Measurements from ENCODE around the gene ITPR1. TPM values are rescaled to one million over a fixed set of nuclear protein-coding genes. Genes with fewer than 3 reads are reported as not detected.

Gene ITPR1
- total RNA-seq, 2 donors from 2014 or later = 5.9 TPM

DNA sequence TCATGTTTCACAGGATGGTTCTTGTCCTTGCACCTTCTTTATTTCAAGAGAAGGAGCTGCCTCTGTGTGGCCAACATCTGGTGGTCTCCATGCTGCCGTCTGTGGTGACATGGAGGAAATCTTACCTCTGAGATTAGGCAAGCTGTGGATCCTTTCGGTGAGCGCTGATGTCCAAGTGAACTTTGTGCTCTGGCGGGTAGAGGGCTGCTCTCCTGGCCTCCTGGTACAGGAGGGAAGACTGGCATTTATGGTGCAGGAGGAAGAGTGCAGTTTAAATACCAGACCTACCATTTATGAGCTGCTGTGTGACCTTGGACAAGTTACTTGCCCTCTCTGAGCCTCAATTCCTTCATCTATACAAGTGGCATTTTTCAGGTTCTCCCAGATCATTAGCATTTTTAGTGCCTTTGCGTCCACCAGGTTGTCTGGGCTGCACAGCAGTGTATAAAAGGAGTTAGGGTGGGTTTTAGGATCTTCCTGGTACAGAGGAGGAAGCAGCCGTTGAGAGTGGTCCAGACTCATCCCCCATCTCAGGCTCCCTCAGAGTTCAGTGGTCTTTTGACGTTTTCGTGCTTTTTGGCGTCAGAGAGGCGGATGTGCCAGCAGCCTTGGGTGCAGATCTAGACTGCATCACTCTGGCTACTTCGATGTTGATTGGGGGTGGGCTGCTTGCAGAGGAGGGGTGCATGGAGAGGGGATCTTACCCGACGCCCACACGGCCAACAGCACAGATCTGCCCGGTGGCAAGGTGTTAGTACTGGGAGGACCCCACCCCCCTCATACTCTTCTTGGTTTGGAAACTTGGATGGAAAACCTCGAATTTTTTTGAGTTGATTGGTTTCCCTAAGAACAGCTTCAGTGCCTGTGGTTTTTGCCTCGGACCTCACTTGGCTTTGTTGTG, 162.2 kb downstream of the ITPR1 start:
- Mint-ChIP-seq H3K27me3 (ENCODE audit: insufficient read depth) (no peaks in the 10 kb centered on the region), H3K36me3 (ENCODE audit: low read depth) (no peaks in the 10 kb centered on the region), H3K4me1 (no peaks in the 10 kb centered on the region), H3K27ac (no peak overlapping the region), H3K4me3 (no peak overlapping the region), H3K9me3 (no peaks in the 10 kb centered on the region)
- Histone ChIP-seq H3K9ac (ENCODE audit: extremely low read depth, low read length, poor library complexity, severe bottlenecking) (no peak overlapping the region), H3K27me3 (ENCODE audit: control insufficient read depth, insufficient read depth, low read length, poor library complexity, severe bottlenecking) (no peaks in the 10 kb centered on the region), H3K4me3 (ENCODE audit: low read length) (no peak overlapping the region), H3K4me1 (ENCODE audit: control insufficient read depth, insufficient read depth, low read length) (peaks cover 3% of the 10 kb centered on the region), H3K27ac (ENCODE audit: low read depth, low read length) (no peak overlapping the region), H3K36me3 (ENCODE audit: control insufficient read depth, insufficient read depth, low read length) (no peaks in the 10 kb centered on the region), H3K9me3 (ENCODE audit: control insufficient read depth, low read length) (no peaks in the 10 kb centered on the region)
- no peak for DNase-seq
- TF ChIP-seq, protein P1, sequence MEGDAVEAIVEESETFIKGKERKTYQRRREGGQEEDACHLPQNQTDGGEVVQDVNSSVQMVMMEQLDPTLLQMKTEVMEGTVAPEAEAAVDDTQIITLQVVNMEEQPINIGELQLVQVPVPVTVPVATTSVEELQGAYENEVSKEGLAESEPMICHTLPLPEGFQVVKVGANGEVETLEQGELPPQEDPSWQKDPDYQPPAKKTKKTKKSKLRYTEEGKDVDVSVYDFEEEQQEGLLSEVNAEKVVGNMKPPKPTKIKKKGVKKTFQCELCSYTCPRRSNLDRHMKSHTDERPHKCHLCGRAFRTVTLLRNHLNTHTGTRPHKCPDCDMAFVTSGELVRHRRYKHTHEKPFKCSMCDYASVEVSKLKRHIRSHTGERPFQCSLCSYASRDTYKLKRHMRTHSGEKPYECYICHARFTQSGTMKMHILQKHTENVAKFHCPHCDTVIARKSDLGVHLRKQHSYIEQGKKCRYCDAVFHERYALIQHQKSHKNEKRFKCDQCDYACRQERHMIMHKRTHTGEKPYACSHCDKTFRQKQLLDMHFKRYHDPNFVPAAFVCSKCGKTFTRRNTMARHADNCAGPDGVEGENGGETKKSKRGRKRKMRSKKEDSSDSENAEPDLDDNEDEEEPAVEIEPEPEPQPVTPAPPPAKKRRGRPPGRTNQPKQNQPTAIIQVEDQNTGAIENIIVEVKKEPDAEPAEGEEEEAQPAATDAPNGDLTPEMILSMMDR (conservative IDR thresholded peaks at IDR 0.05) = no peak
- WGBS, 2 experiments (ENCODE audit: insufficient coverage in 1 of 2, insufficient read length in 1 of 2) = 81 to 89% methylated on average over 7 to 17 of the region's 17 CpGs

- no peaks in the 10 kb centered on the region for H3K9me3 Mint-ChIP-seq
- Histone ChIP-seq H3K27ac (ENCODE audit: low read depth, low read length) (no peak overlapping the region), H3K4me1 (ENCODE audit: control insufficient read depth, insufficient read depth, low read length) (peaks cover 3% of the 10 kb centered on the region), H3K9me3 (ENCODE audit: control insufficient read depth, low read length) (no peaks in the 10 kb centered on the region), H3K9ac (ENCODE audit: extremely low read depth, low read length, poor library complexity, severe bottlenecking) (no peak overlapping the region), H3K4me3 (ENCODE audit: low read length) (no peak overlapping the region), H3K36me3 (ENCODE audit: control insufficient read depth, insufficient read depth, low read length) (no peaks in the 10 kb centered on the region), H3K27me3 (ENCODE audit: control insufficient read depth, insufficient read depth, low read length, poor library complexity, severe bottlenecking) (no peaks in the 10 kb centered on the region)
- no peaks in the 10 kb centered on the region for H3K27me3 Mint-ChIP-seq (ENCODE audit: insufficient read depth)
- no peak overlapping the region for H3K27ac Mint-ChIP-seq
- H3K4me3 Mint-ChIP-seq = no peak overlapping the region
- no peaks in the 10 kb centered on the region for H3K36me3 Mint-ChIP-seq (ENCODE audit: low read depth)
- peak; percentile 91 for DNase-seq
- 28 to 42% methylated on average over 2 to 6 of the region's 6 CpGs for WGBS, 2 experiments (ENCODE audit: insufficient coverage in 1 of 2, insufficient read length in 1 of 2)
- TF ChIP-seq, protein P1 (conservative IDR thresholded peaks at IDR 0.05) = peak; percentile 94
- H3K4me1 Mint-ChIP-seq = no peaks in the 10 kb centered on the region
These were observed 162.9 kb downstream of the ITPR1 start for GRCh38 chr3:4656059-4656458.

- Histone ChIP-seq H3K4me1 (ENCODE audit: control insufficient read depth, insufficient read depth, low read length) (peaks cover 3% of the 10 kb centered on the region), H3K9me3 (ENCODE audit: control insufficient read depth, low read length) (no peaks in the 10 kb centered on the region), H3K4me3 (ENCODE audit: low read length) (no peak overlapping the region), H3K27ac (ENCODE audit: low read depth, low read length) (no peak overlapping the region), H3K9ac (ENCODE audit: extremely low read depth, low read length, poor library complexity, severe bottlenecking) (no peak overlapping the region), H3K36me3 (ENCODE audit: control insufficient read depth, insufficient read depth, low read length) (no peaks in the 10 kb centered on the region), H3K27me3 (ENCODE audit: control insufficient read depth, insufficient read depth, low read length, poor library complexity, severe bottlenecking) (no peaks in the 10 kb centered on the region)
- no peak overlapping the region for H3K4me3 Mint-ChIP-seq
- no peak for DNase-seq
- TF ChIP-seq, protein P1 (conservative IDR thresholded peaks at IDR 0.05) = no peak
- H3K36me3 Mint-ChIP-seq (ENCODE audit: low read depth) = no peaks in the 10 kb centered on the region
- H3K9me3 Mint-ChIP-seq = no peaks in the 10 kb centered on the region
- H3K27ac Mint-ChIP-seq = no peak overlapping the region
- peaks cover 1% of the 10 kb centered on the region for H3K4me1 Mint-ChIP-seq
- H3K27me3 Mint-ChIP-seq (ENCODE audit: insufficient read depth) = no peaks in the 10 kb centered on the region
- 91 to 92% methylated on average over 9 to 13 of the region's 13 CpGs for WGBS, 2 experiments (ENCODE audit: insufficient coverage in 1 of 2, insufficient read length in 1 of 2)
These were observed 163.6 kb downstream of the ITPR1 start for GRCh38 chr3:4656626-4657328.
